AG09309 (cell line): Measurements from ENCODE around the gene SCYGR3.

Experiments
- DNase-seq: peaks from one replicate; pipeline ENCODE4 v3.0.0-alpha.2; 2010; ENCODE audit warnings: low read depth
- H3K4me3 ChIP-seq: 2 replicates; pipeline ENCODE4 v1.5.1; 2011; ENCODE audit warnings: mild to moderate bottlenecking, low read depth, low read length, moderate library complexity; ENCODE audit not compliant: control insufficient read depth
- TF ChIP-seq, protein P1 (sequence below): IDR thresholded peaks from 2 replicates; pipeline ENCODE4 v1.5.1; 2011; ENCODE audit warnings: mild to moderate bottlenecking, low read depth, low read length, inconsistent platforms; ENCODE audit not compliant: insufficient read depth, control insufficient read depth; ENCODE audit errors: missing control alignments

Gene SCYGR3

DNA sequence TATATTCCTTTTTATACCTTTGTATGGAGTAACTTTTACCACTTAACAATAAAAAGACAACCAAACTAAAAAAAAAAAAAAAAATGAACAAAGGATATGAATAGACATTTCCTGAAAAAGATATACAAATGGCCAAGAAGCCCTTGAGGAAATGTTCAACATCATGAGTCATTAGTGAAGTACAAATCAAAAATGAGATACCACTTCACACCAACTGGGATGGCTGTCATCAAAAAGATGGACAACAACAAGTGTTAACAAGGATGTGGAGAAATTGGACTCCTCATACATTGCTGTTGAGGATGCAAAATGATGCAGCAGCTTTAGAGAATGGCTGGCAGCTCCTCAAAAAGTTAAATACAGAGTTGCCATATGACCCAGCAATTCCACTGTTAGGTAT lies 38.5 kb downstream of the SCYGR3 start:
- no peak overlapping the region for H3K4me3 ChIP-seq
- no peak for DNase-seq
- TF ChIP-seq, protein P1, sequence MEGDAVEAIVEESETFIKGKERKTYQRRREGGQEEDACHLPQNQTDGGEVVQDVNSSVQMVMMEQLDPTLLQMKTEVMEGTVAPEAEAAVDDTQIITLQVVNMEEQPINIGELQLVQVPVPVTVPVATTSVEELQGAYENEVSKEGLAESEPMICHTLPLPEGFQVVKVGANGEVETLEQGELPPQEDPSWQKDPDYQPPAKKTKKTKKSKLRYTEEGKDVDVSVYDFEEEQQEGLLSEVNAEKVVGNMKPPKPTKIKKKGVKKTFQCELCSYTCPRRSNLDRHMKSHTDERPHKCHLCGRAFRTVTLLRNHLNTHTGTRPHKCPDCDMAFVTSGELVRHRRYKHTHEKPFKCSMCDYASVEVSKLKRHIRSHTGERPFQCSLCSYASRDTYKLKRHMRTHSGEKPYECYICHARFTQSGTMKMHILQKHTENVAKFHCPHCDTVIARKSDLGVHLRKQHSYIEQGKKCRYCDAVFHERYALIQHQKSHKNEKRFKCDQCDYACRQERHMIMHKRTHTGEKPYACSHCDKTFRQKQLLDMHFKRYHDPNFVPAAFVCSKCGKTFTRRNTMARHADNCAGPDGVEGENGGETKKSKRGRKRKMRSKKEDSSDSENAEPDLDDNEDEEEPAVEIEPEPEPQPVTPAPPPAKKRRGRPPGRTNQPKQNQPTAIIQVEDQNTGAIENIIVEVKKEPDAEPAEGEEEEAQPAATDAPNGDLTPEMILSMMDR = no peak

DNA sequence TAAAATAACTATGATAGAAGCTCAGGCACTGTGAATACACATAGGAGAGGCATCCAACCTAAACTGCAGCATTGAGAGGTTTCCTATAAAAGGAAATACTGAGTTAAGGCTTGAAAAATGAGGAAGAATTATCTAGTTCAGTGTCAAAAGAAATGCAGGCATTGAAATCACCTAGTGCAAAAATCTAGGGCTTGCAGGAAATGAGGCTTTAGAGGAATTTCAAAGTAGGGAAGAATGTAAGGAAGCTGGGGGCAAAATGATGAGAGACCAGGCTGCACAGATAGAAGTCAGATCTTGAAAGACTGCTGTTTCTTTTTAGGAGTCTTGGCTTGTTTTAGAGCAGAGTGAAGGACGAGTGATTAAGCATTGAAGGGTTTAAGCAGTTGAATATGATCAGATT lies 44.0 kb downstream of the SCYGR3 start:
- DNase-seq = no peak
- H3K4me3 ChIP-seq = no peak overlapping the region
- TF ChIP-seq, protein P1 = no peak

DNA sequence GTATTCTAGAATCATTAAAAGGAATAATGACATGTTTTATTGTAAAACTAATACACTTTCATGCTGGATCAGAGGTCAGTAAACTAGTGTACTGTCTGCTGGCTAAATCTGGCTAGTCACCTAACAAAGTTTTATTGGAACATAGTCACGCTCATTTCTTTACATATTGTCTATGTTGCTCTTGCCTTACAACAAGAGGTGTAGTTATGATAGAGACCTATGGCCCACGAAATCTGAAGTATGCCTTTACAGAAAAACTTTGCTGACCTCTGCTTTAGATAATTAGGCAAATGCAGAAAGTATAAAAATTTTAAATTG lies 45.8 kb downstream of the SCYGR3 start:
- TF ChIP-seq, protein P1 = no peak

DNA sequence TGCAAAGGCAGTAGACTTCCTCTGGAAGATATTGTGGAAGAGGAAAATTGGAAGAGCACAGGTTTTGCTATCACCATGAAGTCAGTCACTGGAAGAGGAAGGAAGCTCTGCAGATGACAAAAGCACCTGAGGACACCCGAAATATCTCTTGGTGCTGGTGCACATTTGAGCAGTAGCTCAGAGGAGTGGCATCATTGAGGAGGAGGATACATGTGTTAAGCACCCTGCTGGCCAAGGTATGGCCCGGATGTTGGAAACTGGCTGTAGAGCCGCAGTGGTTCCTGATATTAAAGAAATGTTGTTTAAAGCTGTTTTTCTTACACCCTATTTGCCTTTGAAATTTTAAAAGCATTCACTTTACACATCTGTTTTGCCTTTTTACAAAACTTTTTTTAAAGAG lies 48.6 kb downstream of the SCYGR3 start:
- no peak overlapping the region for H3K4me3 ChIP-seq
- DNase-seq = no peak
- TF ChIP-seq, protein P1 = no peak

More for the DNA sequence above, 45.8 kb downstream of the SCYGR3 start:
- H3K4me3 ChIP-seq = no peak overlapping the region
- no peak for DNase-seq

DNA sequence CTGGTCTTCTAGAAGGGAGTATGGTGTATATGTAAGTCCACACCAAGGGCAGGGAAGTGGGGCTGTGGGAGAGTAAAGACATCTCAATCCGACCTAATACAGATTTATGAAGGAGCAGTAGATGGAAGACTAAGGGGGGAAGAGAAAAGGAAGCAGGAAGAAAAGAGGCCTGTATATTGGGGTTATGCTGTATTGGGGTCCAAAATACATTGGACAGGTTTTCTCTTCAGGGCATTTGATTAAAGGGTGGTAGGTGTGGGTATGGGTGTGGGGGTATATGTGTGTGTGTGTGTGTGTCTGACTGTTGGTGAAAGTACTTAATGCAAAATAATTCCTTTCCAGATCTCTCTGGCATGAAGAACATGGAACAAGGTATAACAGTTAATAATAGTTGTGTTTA lies 49.6 kb downstream of the SCYGR3 start:
- TF ChIP-seq, protein P1 = no peak
- no peak for DNase-seq
- H3K4me3 ChIP-seq = no peak overlapping the region
